Measurements from ENCODE around the gene PLA2R1. TPM values are rescaled to one million over a fixed set of nuclear protein-coding genes. Genes with fewer than 3 reads are reported as not detected.

PLA2R1 gene
- total RNA-seq, 1 experiment from 2014 or later = 1.1 TPM

DNA sequence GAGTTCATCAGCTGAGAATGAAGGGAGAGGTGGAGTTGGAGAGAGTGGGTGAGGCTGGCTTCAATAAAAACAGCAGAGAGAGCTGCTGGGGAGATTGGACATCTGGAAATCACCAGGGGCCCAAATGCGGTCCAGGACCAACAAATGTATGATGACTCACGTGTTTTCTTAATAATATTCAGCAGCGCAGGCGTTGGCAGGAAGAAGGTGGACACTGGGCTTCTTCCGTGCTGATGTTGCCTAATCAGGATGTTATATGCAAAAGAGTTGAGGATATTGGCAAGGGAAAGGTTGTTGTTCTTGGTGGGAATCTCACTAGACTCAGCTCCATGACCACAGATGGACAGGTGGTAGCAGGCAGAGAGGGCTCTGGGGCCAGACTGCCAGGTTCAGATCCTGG, 12.8 kb upstream of the PLA2R1 start (continued):
- TF ChIP-seq, protein P1, sequence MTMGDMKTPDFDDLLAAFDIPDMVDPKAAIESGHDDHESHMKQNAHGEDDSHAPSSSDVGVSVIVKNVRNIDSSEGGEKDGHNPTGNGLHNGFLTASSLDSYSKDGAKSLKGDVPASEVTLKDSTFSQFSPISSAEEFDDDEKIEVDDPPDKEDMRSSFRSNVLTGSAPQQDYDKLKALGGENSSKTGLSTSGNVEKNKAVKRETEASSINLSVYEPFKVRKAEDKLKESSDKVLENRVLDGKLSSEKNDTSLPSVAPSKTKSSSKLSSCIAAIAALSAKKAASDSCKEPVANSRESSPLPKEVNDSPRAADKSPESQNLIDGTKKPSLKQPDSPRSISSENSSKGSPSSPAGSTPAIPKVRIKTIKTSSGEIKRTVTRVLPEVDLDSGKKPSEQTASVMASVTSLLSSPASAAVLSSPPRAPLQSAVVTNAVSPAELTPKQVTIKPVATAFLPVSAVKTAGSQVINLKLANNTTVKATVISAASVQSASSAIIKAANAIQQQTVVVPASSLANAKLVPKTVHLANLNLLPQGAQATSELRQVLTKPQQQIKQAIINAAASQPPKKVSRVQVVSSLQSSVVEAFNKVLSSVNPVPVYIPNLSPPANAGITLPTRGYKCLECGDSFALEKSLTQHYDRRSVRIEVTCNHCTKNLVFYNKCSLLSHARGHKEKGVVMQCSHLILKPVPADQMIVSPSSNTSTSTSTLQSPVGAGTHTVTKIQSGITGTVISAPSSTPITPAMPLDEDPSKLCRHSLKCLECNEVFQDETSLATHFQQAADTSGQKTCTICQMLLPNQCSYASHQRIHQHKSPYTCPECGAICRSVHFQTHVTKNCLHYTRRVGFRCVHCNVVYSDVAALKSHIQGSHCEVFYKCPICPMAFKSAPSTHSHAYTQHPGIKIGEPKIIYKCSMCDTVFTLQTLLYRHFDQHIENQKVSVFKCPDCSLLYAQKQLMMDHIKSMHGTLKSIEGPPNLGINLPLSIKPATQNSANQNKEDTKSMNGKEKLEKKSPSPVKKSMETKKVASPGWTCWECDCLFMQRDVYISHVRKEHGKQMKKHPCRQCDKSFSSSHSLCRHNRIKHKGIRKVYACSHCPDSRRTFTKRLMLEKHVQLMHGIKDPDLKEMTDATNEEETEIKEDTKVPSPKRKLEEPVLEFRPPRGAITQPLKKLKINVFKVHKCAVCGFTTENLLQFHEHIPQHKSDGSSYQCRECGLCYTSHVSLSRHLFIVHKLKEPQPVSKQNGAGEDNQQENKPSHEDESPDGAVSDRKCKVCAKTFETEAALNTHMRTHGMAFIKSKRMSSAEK (CRISPR knock-in tag; IDR thresholded peaks at IDR 0.05; ENCODE audit: borderline replicate concordance) = no peak
- TF ChIP-seq GRHL2 (CRISPR knock-in tag; IDR thresholded peaks at IDR 0.05; ENCODE audit: insufficient replicate concordance, severe bottlenecking) (no peak), ZNF263 (CRISPR knock-in tag; IDR thresholded peaks at IDR 0.05; ENCODE audit: low read depth) (no peak), CTCF (IDR thresholded peaks at IDR 0.05) (no peak), TCF7 (CRISPR knock-in tag; IDR thresholded peaks at IDR 0.05; ENCODE audit: low read depth) (no peak)

DNA sequence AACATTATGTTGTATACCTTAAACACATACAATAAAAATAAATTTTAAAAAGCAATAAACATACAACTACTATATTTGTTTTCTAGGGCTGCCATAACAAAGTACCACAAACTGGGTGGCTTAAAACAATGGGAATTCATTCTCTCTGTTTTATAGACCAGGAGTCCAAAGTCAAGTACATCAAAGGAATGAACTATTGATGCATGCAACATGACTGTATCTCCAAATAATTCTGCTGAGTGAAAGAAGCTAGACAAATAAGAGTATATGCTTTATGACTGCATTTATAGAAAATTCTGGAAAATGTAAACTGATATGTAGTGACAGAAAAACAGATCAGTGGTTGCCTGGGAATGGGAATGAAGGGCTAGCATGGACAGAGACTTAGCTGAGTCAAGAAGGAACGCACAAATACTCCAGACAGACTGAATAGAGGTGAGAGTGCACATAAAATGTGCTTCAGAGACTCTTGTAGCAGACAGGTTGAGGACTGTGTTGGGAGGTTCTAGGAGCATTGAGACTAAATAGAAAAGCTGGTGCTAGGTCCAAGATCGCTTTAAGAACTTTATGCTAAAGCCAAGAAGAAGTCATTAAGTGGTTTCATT, 11.0 kb upstream of the PLA2R1 start:
- Mint-ChIP-seq H3K36me3 (peaks cover 28% of the 10 kb centered on the region), H3K9me3 (peaks cover 46% of the 10 kb centered on the region), H3K27me3 (ENCODE audit: low read depth) (no peaks in the 10 kb centered on the region), H3K4me1 (no peaks in the 10 kb centered on the region), H3K4me3 (no peak overlapping the region), H3K27ac (no peak overlapping the region)
- DNase-seq (ENCODE audit: low spot score) = no peak
- POLR2A ChIA-PET = no interaction called here
- CTCF ChIA-PET = no interaction called here
- ATAC-seq = no peak
- no peak for TF ChIP-seq GTF2I (CRISPR knock-in tag; conservative IDR thresholded peaks at IDR 0.05)
- TF ChIP-seq TCF7 (CRISPR knock-in tag; IDR thresholded peaks at IDR 0.05; ENCODE audit: low read depth) = no peak
- TF ChIP-seq E2F1 (CRISPR knock-in tag; IDR thresholded peaks at IDR 0.05) = no peak
- TF ChIP-seq, protein P2, sequence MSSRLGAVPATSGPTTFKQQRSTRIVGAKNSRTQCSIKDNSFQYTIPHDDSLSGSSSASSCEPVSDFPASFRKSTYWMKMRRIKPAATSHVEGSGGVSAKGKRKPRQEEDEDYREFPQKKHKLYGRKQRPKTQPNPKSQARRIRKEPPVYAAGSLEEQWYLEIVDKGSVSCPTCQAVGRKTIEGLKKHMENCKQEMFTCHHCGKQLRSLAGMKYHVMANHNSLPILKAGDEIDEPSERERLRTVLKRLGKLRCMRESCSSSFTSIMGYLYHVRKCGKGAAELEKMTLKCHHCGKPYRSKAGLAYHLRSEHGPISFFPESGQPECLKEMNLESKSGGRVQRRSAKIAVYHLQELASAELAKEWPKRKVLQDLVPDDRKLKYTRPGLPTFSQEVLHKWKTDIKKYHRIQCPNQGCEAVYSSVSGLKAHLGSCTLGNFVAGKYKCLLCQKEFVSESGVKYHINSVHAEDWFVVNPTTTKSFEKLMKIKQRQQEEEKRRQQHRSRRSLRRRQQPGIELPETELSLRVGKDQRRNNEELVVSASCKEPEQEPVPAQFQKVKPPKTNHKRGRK (CRISPR knock-in tag; IDR thresholded peaks at IDR 0.05; ENCODE audit: borderline replicate concordance) = no peak
- TF ChIP-seq ZNF317 (CRISPR knock-in tag; IDR thresholded peaks at IDR 0.05; ENCODE audit: borderline replicate concordance, low read depth) = no peak
- TF ChIP-seq ATF2 (CRISPR knock-in tag; IDR thresholded peaks at IDR 0.05; ENCODE audit: borderline replicate concordance, low read depth) = no peak
- TF ChIP-seq, protein P3, sequence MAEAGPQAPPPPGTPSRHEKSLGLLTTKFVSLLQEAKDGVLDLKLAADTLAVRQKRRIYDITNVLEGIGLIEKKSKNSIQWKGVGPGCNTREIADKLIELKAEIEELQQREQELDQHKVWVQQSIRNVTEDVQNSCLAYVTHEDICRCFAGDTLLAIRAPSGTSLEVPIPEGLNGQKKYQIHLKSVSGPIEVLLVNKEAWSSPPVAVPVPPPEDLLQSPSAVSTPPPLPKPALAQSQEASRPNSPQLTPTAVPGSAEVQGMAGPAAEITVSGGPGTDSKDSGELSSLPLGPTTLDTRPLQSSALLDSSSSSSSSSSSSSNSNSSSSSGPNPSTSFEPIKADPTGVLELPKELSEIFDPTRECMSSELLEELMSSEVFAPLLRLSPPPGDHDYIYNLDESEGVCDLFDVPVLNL (CRISPR knock-in tag; IDR thresholded peaks at IDR 0.05; ENCODE audit: borderline replicate concordance, low read depth) = no peak
- TF ChIP-seq FOXK1 (CRISPR knock-in tag; IDR thresholded peaks at IDR 0.05) = no peak
- TF ChIP-seq JAZF1 (CRISPR knock-in tag; IDR thresholded peaks at IDR 0.05) = no peak
- no peak for TF ChIP-seq NR3C1 (CRISPR knock-in tag; conservative IDR thresholded peaks at IDR 0.05; ENCODE audit: low read depth)
- TF ChIP-seq, protein P4, sequence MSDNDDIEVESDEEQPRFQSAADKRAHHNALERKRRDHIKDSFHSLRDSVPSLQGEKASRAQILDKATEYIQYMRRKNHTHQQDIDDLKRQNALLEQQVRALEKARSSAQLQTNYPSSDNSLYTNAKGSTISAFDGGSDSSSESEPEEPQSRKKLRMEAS (CRISPR knock-in tag; IDR thresholded peaks at IDR 0.05) = no peak
- no peak for TF ChIP-seq USF2 (CRISPR knock-in tag; IDR thresholded peaks at IDR 0.05)
- TF ChIP-seq ZNF416 (CRISPR knock-in tag; IDR thresholded peaks at IDR 0.05) = no peak
- no peak for TF ChIP-seq ZNF121 (CRISPR knock-in tag; IDR thresholded peaks at IDR 0.05)
- no peak for TF ChIP-seq NFE2L1 (CRISPR knock-in tag; IDR thresholded peaks at IDR 0.05)
- no peak for TF ChIP-seq ZNF263 (CRISPR knock-in tag; IDR thresholded peaks at IDR 0.05; ENCODE audit: low read depth)
- TF ChIP-seq SMAD4 (CRISPR knock-in tag; IDR thresholded peaks at IDR 0.05) = no peak
- no peak for TF ChIP-seq KAT7 (CRISPR knock-in tag; IDR thresholded peaks at IDR 0.05; ENCODE audit: borderline replicate concordance)

Measured in WTC11 (cell line).